Measurements from ENCODE around the gene INSYN1.

The INSYN1 gene

GRCh38 chr15:73773428-73773827 lies 20.3 kb upstream of the INSYN1 start:
- DNase-seq: no peak

DNA sequence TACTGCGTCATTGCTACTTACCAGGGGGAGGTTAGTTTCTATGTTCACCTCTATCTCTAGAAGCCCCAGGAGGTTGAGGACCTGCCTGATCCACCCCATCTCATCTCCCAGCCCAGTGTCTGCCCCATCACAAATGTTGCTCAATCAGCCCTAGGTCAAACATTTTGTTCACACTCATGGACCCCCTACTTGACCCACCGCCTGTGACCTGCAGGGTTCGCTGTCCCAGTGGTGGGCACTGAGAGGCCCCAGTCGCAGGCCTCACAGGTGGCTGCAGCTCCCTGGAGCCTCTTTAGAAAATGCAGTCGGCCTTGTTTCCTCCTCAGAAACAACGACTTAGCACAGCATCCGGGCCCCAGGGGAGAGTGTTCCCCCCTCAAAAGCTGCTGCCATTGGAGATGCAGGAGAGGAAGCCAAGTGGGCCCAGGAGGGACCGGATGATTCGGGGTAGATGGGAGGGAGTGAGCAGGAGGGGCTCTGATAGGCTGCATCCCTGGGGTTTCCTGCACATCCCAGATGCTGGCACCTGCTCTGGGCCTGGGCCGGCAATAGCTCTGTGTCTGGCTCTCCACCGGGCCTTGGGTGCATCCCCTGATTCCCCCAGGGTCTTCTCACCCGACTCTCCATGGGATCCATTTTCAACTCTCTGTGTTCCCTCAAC lies 18.4 kb upstream of the INSYN1 start:
- DNase-seq: no peak

DNA sequence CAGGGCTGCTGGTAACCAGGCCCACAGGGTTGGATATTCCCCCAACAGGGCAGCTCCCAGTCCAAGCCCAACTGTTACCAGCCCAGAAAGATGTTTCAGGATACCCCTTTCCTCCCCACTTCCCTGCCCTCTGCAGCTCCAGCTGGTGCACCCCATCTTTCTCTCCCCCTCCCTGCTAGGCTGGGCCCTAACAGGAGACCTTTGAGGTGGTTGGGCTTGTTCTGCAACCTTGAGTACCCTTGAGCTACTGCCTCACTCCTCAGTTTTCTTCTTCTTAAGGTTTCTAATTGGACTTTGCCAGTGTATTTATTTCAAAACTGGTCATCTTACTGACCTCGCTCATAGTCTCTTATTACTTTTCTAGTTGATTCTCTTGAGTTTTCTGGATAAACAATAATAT lies 16.9 kb upstream of the INSYN1 start:
- no peak for DNase-seq

- DNase-seq: no peak
These were observed 14.8 kb upstream of the INSYN1 start for GRCh38 chr15:73767806-73768501.

DNA sequence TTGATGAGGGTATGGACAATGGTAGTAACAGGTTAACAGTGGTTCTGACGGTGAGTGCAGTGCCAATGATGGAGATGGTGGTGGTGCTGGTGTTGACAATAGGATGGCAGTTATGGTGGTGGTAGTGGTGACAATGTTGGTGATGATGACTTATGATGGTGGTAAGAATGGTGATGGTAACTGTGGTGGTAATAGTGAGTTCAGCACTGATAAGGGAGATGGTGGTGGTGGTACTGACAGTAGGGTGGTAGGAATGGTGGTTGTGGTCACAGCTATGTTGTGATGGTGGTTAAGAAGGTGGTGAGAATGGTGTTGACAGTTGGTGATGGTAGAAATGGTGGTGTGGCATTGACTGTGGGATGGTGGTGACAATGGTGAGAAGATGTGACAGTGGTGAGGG lies 13.4 kb upstream of the INSYN1 start:
- DNase-seq: no peak

GRCh38 chr15:73765778-73766177 lies 12.6 kb upstream of the INSYN1 start:
- DNase-seq: no peak

DNA sequence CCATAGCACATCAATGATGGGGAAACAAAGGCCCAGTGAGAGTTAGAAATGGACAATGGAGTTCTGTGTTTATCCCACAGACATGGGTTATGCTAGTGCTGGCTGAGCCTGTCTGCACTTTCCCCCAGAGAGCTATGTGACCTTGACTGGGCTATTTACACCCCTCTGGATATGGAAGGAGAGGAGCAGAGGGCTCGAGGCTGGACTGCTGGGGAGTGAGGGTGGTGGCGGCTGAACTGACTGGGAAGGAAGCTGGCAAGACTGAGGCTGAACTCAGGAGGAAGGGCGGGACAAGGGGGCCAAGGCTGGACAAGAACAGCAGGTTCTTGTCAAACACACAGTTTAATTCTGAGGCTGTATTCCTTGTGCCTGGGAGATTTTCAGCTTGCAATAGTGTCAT lies 10.8 kb upstream of the INSYN1 start:
- DNase-seq: no peak

DNA sequence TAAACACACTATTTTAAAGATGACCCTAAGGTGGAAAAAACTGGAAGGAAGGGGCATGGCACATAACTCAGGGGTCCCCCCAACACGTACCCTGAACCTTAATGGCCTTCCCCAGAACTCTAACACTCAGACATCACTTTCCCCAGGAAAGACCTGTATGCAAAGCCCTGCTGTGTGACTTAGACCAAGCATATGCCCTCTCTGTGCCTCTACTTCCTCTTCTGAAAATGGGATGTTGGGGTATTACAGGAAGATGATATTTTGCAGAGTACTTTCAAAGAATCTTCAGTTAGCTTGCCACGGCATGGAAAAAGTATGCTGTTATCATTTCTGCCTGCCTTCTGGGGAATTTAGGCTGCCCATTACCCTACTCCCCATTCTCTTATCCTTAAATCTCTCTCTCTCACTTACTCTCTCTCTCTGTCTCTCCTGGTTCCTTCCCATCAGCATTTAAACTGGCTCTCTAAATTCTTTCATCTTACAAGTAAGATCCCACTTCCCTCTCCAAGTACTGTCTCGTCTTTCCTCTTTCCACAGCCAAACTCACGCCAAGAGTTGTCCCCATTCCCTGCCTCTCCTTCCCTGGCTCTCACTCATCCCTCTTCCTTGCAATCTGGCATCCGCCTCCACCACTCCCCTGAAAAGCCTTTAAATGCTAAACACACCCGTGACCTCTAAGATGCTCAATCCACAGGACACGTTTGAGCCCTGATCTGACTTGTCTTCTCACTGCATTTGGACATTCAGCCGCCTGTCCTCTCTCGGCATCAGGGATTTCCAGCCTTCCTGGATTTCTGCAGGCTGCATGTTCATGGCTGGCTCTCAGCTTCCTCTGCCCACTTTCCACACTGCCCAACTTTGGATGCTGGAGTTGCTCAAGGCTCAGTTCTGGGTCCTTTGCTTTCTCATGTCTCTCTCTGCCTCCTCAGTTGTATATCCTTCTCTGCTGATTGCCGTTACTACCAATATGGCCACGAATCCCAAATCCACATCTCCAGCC lies 7.5 kb upstream of the INSYN1 start:
- no peak for DNase-seq

DNA sequence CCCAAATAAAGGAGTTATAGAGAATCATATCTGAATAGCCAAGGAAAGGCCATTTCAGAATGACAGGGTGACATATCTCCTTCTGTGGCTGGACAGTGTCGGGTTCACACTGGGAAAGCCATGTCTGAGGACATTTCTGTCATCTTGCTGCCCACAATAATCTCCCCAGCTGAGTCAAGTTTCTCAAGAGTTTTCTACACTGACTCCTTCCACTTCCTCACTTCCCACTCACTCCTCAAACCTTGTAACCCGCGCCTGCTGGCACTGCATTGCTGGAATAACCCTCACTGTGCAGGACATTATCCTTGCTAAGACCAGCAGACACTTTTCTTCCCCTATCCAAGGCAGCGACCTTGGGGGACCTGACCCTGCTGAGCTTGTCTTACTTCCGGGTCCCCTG lies 5.3 kb upstream of the INSYN1 start:
- peak; percentile 75 to 77 (median 76) for DNase-seq

GRCh38 chr15:73757571-73757970 lies 4.4 kb upstream of the INSYN1 start:
- no peak for DNase-seq

GRCh38 chr15:73756947-73757513 lies 3.9 kb upstream of the INSYN1 start:
- DNase-seq: no peak

DNA sequence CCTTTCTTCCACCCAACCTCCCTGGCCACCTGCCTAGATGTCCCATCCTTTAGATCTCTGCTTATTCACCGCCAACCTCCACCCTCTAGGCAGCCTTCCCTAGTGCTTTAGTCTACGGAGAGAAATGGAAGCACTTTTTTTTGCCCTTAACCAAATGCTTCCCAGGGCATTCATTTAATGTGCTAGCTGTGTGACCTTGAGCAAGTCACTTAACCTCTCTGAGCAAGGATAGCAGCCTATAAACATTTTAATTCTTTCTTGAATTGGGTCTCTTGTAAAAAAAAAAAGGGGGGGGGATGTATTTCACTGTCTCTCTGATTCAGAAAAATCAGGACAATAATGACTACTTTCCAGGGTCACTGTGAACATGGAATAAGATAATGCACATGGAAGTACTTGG lies 3.2 kb upstream of the INSYN1 start:
- no peak for DNase-seq

GRCh38 chr15:73755946-73756345 lies 2.8 kb upstream of the INSYN1 start:
- DNase-seq: no peak

GRCh38 chr15:73755481-73755880 lies 2.3 kb upstream of the INSYN1 start:
- no peak for DNase-seq

DNA sequence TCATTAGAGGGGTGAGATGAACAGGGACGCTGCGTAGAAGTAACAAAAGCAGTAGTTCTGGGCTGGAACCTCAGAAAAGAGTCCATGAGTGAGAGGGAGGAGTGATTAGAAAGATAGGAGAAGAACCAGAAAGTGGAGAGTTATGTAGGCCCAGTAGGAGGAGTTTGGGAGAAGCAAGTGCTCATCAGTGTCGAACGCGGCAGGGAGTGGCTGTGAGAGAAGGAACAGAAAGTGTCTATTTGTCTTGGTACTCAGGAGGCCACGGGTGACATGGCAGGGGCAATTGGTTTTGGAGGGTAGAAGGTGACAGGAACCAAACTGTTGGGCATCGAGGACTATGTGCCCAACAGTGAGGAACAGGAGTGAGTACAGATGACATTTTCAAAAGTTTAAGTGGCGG lies 1.3 kb upstream of the INSYN1 start:
- DNase-seq: peak; percentile 7 to 32 (median 29)

GRCh38 chr15:73752806-73753193 lies 351 bp downstream of the INSYN1 start:
- peak in 1 of 3 donors; percentile 7 for DNase-seq

DNA sequence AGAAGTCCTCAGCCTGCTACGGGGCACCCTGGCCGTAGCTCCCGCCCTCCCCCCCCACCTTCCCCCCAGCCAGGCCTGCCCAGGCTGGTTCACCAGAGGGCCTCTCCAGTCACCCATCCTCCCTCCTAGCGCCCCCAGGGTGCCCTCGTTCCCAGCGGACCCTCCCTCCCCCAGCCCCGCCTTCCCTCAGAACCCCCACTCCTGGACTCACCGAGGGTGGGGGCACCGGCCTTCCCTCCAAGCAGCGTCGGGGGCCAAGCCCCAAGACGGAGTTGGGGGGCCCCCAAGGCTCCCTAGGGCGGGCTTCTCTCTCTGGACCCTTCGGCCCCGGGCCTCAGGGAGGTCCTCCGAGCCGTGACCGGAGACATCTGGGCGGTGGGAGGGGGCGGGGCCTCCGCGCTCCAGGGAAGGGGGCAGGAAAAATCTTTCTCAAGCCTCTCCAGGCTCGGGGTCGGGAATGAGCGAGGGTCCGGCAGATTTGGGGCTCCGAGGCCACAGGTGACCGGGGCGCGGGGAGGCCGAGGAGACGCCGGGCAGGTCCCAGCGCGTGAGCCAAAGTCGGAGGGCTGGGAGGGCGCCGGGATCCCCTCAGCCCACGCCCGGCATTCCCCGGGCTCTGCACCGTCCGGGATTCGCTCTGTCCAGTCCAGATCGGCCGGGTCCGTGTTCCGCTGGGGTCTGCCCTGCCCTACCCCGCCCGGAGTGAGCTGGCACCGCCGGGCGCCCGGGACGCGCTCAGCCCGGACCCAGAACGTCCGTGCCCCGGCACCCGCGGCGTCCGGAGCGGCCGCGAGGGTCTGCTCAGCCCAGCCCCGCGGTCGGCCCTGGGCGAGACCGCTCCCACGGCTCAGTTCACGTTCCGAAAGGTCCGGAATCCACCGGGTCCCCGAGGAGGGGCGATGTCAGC lies 999 bp downstream of the INSYN1 start:
- DNase-seq: peak in 1 of 3 donors; percentile 32

DNA sequence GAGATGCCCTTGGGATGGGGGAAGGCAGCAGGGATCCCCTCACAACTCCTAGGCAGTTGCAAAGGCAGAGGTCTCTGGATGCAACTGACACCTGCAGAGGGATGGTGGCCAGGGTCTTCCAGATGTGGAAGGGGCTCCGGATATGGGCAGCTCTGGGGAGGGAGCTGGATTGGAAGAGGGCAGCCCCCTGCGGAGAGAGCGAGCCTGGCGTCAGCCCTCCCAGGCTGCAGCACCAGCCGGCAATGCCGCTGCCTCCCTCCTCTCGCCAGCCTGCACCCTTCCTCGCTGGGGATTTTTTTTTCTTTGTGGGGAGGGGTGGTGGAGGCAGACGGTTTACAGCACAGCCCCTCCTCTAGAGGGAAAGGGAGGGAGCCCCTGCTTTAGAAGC lies 1.6 kb downstream of the INSYN1 start:
- peak in 1 of 3 donors; percentile 6 for DNase-seq

DNA sequence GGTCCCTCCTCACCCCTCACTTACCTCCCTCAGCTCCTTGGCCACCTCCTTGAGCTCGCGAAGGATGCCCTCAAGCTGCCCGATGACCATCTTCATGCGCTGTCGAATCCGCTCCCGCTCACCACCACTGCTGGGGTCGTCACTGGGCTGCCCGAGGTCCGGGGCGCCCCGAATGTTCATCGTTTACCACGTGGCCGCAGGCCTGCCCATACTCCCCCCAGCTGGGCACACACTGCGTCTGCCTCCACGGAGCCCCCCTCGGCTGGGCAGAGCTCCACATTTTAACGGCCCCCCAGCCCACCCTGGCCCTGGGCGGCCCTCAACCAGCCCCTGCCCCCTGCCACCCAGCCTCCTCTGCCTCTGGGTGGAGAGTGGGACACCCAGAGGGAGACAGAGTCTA lies 2.2 kb downstream of the INSYN1 start:
- no peak for DNase-seq

- no peak for DNase-seq
These were observed 2.7 kb downstream of the INSYN1 start for GRCh38 chr15:73750438-73750837.

DNA sequence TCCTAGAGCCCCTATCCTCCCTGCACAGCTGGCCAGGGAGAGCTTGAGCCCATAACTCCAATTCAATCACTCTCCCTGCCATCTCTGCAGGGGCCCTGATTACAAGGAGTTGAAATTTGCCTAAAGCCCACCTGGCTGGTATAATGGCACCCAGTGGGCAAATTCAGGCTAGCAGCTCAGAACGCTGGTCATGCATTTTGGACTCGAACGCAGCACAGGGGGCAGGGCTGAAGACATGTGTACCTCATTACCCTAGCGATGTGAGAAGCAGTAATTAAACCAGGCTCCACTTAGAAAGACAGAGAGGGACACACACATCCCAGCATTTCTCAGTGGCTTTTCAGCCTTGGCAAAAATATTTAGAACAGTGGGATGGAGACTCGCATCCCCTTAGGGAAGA lies 3.2 kb downstream of the INSYN1 start:
- DNase-seq: no peak

GRCh38 chr15:73749533-73749932 lies 3.6 kb downstream of the INSYN1 start:
- no peak for DNase-seq
